OCI-LY7 (cell line): ENCODE measurements around the gene XRCC5. TPM values are rescaled to one million over a fixed set of nuclear protein-coding genes. Genes with fewer than 3 reads are reported as not detected.

Source experiments
- BruUV-seq: library from RNA; stranded (reverse); fragments of 400-500 nt; replicated peaks from 2 replicates; lab custom pipeline; 2021; lab: Mats Ljungman, UMichigan
- CTCF ChIA-PET: fragments of 300-600 bp; sonication (Branson Sonifier 250); formaldehyde crosslinking; loops from one replicate; lab custom pipeline; 2022; ENCODE audit warnings: antibody characterized with exemption; ENCODE audit not compliant: unreplicated experiment; lab: Charles Lee
- POLR2A ChIA-PET: fragments of 300-600 bp; sonication (Branson Sonifier 250); formaldehyde crosslinking; loops from one replicate; lab custom pipeline; 2022; ENCODE audit warnings: antibody characterized with exemption; lab: Charles Lee
- DNase-seq: peaks from one replicate; pipeline ENCODE4 v3.0.0-alpha.2; 2015; ENCODE audit warnings: low spot score
- H2AFZ ChIP-seq: fragments of 200-600 bp; sonication (generic), shearing (Covaris generic); 2 replicates; pipeline ENCODE4 v1.6.1; 2014; ENCODE audit warnings: mild to moderate bottlenecking, antibody characterized with exemption, low read length, moderate library complexity
- H3K27ac ChIP-seq: fragments of 200-600 bp; sonication (generic); 2 replicates; pipeline ENCODE4 v1.5.1; 2014; ENCODE audit warnings: mixed run types, low read depth, mild to moderate bottlenecking, moderate library complexity, low read length, inconsistent platforms; ENCODE audit not compliant: poor library complexity, severe bottlenecking
- H3K36me3 ChIP-seq: fragments of 200-600 bp; sonication (generic); 2 replicates; pipeline ENCODE4 v1.6.1; 2014; ENCODE audit warnings: mild to moderate bottlenecking, antibody characterized with exemption, low read length, moderate library complexity, mixed read lengths; ENCODE audit not compliant: insufficient read depth
- H3K4me1 ChIP-seq: fragments of 200-600 bp; sonication (generic); 2 replicates; pipeline ENCODE4 v1.5.1; 2014; ENCODE audit warnings: mild to moderate bottlenecking, low read length; ENCODE audit not compliant: insufficient read depth, poor library complexity, severe bottlenecking
- H3K4me2 ChIP-seq: fragments of 200-600 bp; sonication (generic); 2 replicates; pipeline ENCODE4 v1.6.1; 2014; ENCODE audit warnings: mild to moderate bottlenecking, low read length
- H3K4me3 ChIP-seq: fragments of 200-600 bp; sonication (generic); 2 replicates; pipeline ENCODE4 v1.5.1; 2014; ENCODE audit warnings: mild to moderate bottlenecking, low read depth, low read length; ENCODE audit not compliant: poor library complexity, severe bottlenecking
- H3K79me2 ChIP-seq: fragments of 200-600 bp; sonication (generic); 2 replicates; pipeline ENCODE4 v1.6.1; 2016; ENCODE audit warnings: low read depth, mild to moderate bottlenecking, low read length, moderate library complexity, mixed read lengths; ENCODE audit not compliant: insufficient read depth
- H3K9me2 ChIP-seq: fragments of 200-600 bp; sonication (generic); 2 replicates; pipeline ENCODE4 v1.6.1; 2016; ENCODE audit warnings: mild to moderate bottlenecking, low read length, mixed read lengths; ENCODE audit not compliant: insufficient read depth
- H3K9me3 ChIP-seq: fragments of 200-600 bp; sonication (generic); 2 replicates; pipeline ENCODE4 v1.6.1; 2014; ENCODE audit warnings: mild to moderate bottlenecking, mixed run types, low read length, mixed read lengths
- H4K20me1 ChIP-seq: fragments of 200-600 bp; sonication (generic); 2 replicates; pipeline ENCODE4 v1.6.1; 2014; ENCODE audit warnings: mild to moderate bottlenecking, antibody characterized with exemption, low read length, moderate library complexity, mixed read lengths; ENCODE audit not compliant: insufficient read depth
- CTCF ChIP-seq: fragments of 200-600 bp; sonication (generic); conservative IDR thresholded peaks from 2 replicates; pipeline ENCODE4 v1.5.1; 2014; ENCODE audit warnings: mild to moderate bottlenecking, antibody characterized with exemption, low read length, moderate library complexity, mixed read lengths
- EZH2phosphoT487 ChIP-seq: fragments of 200-600 bp; sonication (generic); IDR thresholded peaks from 2 replicates; pipeline ENCODE4 v1.6.1; 2018; ENCODE audit warnings: low read depth, borderline replicate concordance, mild to moderate bottlenecking, mixed run types, antibody characterized with exemption, low read length, moderate library complexity, mixed read lengths
- intact Hi-C: fragments of 100-400 bp; cut with micrococcal nuclease; formaldehyde crosslinking; loops from one replicate; pipeline ENCODE4 v1.10.0; 2022; ENCODE audit not compliant: unreplicated experiment
- total RNA-seq, 2 experiments: library from RNA; depleted of rRNA in 1 of 2; stranded (reverse); fragments of >200 nt in 1 of 2; shearing (Covaris generic) in 1 of 2; gene quantifications; 2 replicates each; pipeline ENCODE4 v1.2.3, GENCODE V29; 2014 to 2022

XRCC5 gene
- total RNA-seq, 2 experiments from 2014 or later: 174 to 344 TPM

- TF ChIP-seq CTCF (peak; percentile 72), EZH2phosphoT487 (no peak)
- Histone ChIP-seq H3K4me1 (peaks cover 17% of the 10 kb centered on the region), H2AFZ (no peak overlapping the region), H3K79me2 (no peaks in the 10 kb centered on the region), H3K4me2 (no peak overlapping the region), H3K9me3 (no peaks in the 10 kb centered on the region), H3K27ac (no peak overlapping the region), H3K9me2 (no peaks in the 10 kb centered on the region), H3K4me3 (no peak overlapping the region), H3K36me3 (peaks cover 36% of the 10 kb centered on the region; the same call in 1 of the 2 replicates), H4K20me1 (no peaks in the 10 kb centered on the region)
- no TSS peak for BruUV-seq
- intact Hi-C loops: no loop called here
- ChIA-PET POLR2A (interaction anchor here (1.0 kb wide), 1 partner anchor 12 kb away, joined by 4 read pairs; no protein-coding TSS in a partner anchor), CTCF (interaction anchor here (0.6 kb wide), 1 partner anchor 197 kb away, joined by 3 read pairs; the partner anchor contains the start of gene SMARCAL1)
- peak; percentile 45 for DNase-seq
Observed at GRCh38 chr2:216215658-216216390, 106.7 kb downstream of the XRCC5 start.

- Histone ChIP-seq H3K27ac (no peak overlapping the region), H3K9me3 (no peaks in the 10 kb centered on the region), H3K36me3 (peaks cover 22% of the 10 kb centered on the region; the same call in 1 of the 2 replicates), H3K79me2 (no peaks in the 10 kb centered on the region), H3K9me2 (no peaks in the 10 kb centered on the region), H3K4me2 (peak overlapping the region; percentile 5; the same call in 1 of the 2 replicates), H3K4me1 (peaks cover 17% of the 10 kb centered on the region), H3K4me3 (no peak overlapping the region), H4K20me1 (no peaks in the 10 kb centered on the region), H2AFZ (no peak overlapping the region)
- intact Hi-C loops: no loop called here
- BruUV-seq: no TSS peak
- no peak for TF ChIP-seq CTCF
- peak; percentile 23 for DNase-seq
- POLR2A ChIA-PET: interaction anchor here (0.5 to 1.0 kb wide), 5 partner anchors 11 to 1186 kb away, joined by 3 to 8 read pairs (median 4); no protein-coding TSS in a partner anchor
- CTCF ChIA-PET: no interaction called here
Observed at GRCh38 chr2:216216951-216217903, 108.1 kb downstream of the XRCC5 start.
